RPMI8226 (cell line): ENCODE results near the gene CERK.
"Not testable (repeated sequence)": the region's sequence is repeated elsewhere in the genome, so short reads cannot be mapped to it uniquely, and the experiment has no call there.

Experiments used
- DNase-seq: peaks from one replicate; pipeline ENCODE4 v3.0.0-alpha.2; 2015

Gene CERK

DNA sequence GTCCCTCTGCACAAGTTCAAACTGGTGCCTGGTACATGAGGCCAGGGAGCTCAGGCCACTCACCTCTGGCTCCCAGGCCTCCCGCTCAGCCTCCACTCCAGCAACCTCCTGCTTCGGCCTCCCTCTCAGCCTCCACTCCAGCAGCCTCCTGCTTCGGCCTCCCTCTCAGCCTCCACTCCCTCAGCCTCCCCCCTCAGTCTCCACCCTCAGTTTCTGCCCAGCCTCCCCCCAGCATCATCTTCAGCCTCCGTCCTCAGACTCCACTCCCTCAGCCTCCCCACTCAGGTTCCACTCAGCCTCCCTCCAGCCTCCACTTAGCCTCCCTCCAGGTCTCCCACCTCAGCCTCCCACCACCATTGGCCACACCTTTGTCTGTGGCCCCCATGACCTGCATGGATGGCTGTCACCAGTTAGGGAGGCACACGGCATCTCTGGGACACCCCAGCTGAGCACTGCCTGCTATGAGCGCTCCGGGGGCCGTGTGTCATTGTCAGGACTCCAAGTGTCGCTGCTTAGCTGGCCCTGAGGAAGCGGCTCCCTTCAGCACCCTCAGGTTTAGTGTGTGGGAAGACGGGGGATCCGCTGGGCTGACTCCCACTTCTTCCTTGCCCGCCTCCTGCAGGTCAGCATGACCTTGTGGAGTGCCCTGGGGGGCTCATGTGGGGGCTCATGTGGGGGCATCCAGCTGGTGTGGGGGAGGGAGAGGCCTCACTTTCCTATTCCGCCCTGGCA lies 78.8 kb downstream of the CERK start:
- no peak for DNase-seq

DNA sequence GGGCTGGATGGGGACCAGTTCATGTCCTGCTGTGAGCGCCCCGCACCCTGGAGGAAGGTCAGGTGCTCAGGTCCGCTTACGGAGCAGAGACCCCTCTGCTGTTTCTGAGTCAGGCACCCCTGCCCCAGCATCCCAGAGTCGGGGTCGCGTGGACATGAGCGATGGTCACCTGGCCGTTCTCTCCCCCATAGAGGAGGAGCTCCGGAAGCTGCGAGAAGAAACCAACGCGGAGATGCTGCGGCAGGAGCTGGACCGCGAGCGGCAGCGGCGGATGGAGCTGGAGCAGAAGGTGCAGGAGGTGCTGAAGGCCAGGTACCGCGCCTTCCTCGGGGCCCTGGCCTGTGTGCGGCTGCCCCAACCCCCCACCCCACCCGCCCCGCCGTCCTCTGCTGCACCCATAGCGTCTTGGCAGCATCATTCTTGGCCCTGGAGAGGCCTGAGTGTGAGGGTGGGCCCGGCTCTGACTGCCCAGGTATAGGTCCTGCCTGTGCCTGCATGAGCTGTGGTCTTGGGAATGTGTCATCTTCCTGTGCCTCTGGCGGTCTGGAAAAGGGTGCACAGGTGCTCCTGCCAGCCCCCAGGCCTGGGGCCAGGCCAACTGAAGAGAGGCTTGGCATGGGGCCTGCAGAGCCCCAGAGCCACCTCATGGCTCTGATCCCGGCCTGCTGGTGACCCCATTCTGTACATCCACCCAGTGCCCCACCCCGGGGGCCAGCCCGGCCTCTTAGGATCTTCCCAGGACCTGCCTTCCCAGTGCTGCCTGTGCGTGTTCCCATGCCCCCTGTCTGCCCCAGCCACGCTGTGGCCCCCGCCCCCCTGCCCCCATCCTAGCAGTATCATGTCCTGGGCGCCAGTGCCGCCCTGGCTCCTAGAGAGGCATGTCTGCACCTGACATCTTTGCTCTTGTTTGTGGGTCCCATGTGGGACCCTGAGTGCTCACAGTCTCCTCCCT lies 79.8 kb downstream of the CERK start:
- DNase-seq, result no peak

DNA sequence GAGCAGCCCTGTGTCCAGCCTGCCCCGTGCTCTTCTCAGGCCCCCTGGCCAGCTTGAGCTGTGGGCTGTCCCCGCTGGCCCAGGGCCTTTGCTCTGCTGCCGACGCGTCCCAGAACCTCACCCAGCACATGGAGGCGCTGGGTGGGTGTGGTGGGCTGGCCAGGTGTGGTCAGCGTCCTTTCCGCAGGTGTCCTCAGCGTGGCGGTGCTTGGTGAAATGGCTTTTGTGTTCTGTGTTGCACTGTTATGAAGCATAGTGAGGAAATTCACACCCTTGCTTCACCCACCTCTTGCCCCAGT lies 80.4 kb downstream of the CERK start:
- DNase-seq, result no peak

DNA sequence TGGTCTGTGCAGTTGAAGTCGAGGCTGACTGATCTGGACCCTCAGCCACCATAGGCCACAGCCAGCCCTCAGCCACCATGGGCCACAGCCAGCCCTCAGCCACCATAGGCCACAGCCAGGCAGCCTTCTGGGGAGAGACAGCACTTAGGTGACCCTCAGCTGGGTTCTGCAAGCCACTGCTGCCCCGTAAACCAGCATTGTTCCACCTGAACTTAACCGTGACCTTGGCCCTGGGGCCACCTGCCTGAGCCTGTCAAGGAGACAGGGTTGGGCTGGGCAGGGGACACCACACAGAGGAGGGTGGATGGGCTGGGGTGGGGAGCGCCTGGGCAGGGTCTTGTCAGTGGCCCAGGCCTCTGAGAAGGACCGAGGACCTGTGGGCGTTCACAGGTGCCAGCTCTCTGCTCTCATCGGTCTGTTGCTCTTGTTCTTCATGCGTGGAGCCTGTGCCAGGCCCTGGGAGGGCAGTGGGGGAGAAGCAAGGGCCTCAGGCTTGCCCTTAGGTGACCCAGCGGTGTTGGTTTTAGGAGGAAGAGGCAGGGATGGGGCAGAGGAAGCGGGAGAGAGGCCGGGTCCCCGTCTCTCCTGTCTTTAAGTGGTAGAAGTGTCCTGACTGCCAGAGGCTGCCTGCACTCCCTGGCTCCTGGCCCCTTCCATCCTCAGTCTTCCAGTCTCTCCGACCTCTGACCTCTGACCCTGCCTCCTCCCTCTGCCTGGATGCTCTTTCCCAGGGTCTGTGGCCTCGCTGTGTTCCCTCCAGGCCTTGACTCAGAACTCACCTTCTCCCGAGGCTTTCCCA lies 81.0 kb downstream of the CERK start:
- DNase-seq, result no peak

DNA sequence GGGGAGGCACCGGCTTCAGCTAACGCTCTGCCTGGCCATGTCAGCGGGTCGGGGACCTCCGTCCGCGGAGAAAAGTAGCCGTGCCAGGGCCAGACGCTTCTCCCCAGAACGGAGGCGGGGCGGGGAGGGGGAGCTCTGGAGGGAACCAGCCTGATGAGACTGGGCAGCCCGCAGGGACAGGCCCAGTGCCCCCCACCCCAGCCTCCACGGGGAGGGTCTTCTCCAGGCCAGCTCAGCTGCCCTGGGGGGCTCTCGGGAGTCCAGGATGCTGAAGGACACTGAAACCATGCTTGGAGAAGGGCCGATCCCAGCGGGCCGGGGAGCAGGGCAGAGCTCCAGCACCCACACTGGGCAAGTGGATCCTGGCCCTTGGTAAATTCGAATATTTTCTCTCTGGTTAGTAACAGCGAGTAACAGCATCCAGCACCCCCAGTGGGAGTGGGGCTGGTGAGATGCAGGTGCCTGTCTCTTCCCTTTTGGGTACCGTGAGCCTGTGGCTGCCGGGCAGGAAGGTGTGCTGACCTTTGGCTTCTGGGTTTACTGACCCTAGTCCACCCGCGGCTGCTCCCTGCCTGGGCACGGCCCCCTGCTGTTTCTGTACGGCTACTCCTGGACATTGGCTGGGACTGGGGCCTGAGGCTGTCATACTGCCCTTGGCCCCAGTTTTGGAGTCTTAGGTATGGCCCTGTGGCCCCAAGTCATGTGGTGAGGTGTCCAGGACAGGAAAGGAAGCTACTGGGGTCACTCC lies 82.0 kb downstream of the CERK start:
- no peak for DNase-seq

DNA sequence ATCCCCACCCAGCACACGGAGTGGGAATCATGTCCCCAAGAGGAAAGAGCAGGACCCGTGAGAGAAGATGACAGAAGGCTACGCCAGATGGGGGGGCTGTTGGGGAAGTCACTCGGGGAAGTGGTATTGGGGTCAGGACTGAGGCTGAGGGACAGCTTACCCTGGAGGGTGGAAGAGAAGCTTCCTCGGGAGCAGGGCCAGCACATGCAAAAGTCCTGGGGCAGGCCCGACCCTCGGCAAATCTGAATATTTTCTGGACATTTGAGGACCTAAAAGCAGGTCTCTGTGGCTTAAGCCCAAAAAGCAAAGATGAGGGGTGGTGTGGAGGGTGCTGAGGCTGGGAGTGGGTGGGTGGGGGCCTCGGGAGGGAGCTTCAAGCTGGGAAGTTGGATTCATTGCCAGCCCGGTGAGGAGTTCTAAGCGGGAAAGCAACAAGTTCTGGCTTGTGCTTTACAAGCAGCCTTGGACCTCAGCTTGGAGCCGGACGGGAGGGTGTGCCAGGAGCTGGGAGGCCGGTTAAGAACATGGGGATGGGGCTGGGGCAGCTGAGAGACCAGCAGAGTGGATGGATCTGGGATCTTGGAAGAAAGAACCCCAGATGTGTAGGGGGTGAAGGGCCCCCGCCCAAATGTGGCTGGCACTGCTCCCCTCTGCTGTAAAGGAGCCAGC lies 83.0 kb downstream of the CERK start:
- DNase-seq, result no peak

DNA sequence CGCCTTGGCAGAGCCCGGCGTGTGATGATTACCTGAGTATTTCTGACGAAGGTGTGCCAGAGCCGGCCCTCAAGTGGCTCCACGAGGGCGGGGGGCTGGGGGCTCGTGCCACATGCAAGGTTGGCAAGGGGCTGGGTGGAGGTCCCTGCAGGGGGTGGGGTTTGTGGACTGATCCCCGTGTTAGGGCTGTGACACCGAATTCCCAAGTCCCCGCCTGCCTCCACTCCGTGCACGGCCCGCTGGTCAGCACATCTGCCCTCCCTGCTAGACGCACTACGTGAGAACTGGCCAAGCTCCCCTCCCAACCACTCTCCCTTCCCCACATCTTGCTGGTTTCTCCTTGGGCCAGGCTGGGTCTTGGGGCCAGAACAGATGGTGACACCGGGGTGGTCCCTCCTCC lies 83.6 kb downstream of the CERK start:
- DNase-seq, result no peak

DNA sequence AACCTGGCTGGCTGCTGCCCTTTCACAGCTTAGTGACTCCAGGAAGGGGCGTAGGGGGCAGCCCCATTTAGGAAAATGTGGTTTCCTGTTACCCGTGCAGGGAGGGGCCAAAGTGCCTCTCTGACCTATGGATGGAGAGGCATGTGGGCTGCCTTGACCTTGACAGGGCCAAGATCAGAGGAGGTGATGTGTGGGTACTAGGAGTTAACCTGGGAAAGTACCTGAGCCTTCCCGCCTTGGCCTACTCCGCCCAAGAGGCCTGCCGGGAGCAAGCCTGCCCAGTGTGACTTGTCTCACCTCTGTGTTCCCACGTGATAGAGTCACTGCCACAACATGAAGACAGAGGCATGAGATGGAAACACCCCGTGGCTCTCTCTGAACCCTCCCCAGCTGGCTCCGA lies 84.5 kb downstream of the CERK start:
- DNase-seq, result no peak

DNA sequence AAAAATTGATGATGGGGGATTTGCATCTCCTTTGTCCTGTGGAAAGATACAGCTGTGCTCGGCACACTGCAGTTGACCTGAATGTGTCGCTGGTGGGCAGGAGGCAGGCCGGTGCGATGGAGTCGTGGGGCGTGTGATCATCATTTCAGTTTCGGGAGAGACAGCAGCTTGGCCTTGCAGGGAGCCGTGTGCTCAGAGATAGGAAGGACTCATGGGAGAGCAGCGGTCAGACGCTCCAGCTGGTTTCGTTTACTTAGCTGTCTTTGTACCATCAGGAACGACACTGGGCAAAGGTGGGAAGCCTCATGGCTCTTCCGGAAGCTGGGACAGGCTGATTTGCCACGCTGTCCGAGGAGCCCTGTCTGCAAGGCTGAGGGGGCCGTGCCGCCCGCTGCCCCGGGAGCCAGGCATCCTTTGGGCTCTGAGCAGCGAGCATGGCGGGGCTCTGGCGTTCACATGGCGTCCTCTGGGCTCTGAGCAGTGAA lies 85.2 kb downstream of the CERK start:
- no peak for DNase-seq

DNA sequence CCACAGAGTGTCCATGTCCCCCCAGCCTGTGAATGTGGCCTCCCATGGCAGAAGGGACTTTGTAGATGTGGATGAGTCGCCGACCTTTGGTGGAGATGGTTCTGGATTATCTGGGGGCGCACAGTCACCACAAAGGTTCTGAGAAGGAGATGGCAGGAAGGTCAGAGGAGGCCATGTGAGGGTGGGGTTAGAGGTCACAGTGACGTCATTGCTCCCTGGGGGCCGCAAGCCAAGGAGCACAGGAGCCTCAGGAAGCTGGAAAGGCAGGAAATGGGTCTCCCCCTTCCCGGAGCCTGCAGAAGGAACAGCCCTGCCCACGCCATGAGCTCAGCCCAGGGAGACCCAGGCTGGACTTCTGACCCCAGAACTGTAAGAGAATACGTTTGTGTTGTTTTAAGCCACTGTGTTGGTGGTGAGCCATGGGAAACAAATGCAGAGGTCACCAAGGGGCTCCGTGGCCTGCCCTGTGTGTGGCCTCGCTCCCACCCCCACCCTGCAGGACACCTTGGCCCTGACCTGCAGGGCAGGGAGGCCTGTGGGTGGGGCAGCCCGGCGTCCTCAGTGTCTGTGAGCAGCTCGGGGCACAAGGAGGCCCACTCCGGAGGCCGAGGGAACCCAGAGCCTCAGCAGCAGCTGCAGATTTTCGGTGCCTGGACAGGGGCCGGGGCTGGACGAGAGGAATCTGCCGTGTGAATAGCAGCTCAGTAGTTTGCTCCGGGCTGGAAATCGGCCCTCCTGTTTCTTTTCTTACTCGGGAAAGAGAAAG lies 85.8 kb downstream of the CERK start:
- no peak for DNase-seq

DNA sequence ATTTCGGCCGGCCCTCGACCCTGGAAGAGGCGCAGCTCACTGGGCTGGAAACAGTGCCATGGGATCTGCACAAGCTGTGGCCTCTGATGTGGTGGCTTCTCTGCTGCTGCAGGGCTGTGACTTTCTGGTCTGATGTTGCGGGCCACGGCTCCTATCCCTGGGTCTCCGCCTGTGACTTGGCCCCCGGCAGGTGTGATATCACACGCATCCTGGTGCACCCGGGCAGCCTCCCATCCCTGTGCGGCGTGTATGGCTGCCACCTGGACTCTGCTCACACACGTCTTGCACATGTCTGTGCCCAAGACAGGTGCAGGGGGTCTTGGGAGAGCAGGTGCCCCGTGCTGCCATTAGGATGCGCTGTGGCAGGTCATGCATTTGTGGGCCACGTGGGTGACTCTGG lies 86.7 kb downstream of the CERK start:
- no peak for DNase-seq

DNA sequence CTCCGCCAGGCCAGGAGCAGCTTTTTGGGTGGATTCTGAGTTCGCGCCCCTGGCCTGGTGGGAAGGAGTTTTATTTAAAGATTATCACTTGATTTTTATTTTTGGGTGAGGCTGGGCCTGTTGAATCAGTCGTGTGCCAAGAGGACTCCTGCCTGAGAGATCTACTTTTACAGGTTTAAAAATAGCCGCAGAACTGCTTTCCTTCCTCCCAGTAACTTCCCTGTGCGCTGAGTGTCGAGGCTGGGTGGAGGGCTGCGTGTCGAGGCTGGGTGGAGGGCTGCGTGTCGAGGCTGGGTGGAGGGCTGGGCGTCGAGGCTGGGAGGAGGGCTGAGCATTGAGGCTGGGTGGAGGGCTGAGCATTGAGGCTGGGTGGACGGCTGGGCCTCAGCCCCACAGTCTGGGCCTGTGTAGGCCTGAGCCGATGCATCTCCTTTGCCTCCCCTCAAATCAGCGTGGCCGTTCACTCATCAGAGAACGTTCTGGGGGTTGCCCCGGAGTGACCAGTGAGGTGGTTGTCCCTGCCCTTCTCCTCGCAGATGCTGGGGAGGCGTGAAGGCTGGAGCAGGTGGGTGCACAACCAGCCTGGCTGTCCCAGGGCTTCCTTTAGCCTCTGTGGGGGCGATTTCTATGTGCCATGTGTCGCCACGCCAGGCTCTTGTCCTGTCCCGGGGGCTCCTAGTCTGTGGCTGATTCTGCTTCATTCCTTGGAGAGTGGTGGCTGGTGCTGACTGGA lies 87.8 kb downstream of the CERK start:
- no peak for DNase-seq

DNA sequence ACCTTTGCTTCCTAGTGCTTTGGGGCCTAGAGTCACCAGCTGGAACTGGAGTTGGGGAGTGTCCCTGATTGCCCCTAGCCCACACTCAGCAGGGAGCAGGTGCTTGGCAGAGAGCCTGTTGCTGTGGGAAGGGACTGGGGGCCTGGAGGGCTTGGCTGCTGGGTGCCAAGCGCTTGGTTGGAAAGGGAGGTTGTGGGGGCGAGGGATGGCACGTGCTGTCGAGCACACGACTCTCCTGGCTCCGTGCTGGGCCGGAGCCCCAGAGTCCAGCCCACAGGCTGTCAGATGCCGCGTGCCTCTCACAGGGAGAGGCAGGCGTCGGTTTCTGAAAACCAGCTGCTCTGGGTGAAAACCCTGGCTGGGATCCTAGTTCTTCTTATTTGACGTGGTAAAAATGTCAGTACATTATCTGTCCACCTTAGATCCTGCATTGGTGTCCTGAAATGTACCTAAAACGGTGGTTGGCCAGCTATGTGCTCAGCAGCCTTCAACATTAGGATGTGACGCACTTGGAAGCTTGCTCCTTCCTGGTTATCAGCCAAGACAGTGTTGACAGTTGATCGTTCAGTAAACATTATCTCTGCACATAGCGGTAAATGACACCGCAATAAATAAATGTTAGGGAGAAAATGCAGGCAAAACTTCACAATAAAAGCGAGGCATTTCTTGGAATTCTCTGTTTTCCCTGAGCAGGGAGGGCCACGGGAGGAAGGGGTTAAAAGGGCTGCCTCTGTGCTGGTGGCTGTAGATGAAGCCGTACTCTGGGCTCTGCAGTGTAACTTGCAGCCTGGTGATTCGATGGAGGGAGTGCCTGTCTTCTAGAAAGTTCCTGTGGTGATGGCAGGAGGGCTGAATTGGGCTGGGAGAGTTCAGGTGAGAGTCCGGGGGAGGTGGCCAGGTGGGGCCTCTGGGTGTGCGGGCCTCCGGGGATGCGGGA lies 88.6 kb downstream of the CERK start:
- DNase-seq, result no peak

DNA sequence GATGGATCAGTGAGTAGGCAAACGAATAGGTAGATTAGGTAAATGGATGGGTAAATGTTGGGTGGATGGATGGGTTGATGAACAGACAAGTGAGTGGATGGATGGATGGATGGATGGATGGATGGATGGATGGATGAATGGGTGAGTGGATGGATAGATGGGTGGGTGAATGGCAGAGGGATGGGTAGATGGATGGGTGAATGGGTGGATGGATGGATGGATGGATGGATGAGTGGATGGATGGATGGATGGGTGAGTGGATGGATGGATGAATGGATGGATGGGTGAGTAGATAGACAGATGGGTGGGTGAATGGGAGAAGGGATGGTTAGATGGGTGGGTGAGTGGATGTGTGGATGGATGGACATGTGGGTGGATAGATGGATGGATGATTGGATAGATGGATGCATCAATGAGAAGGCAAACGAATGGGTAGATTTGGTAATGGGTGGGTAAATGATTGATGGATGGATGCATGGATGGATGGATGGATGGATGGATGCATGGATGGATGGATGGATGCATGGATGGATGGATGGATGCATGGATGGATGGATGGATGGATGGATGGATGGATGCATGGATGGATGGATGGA lies 89.7 kb downstream of the CERK start:
- DNase-seq, result not testable (repeated sequence)

DNA sequence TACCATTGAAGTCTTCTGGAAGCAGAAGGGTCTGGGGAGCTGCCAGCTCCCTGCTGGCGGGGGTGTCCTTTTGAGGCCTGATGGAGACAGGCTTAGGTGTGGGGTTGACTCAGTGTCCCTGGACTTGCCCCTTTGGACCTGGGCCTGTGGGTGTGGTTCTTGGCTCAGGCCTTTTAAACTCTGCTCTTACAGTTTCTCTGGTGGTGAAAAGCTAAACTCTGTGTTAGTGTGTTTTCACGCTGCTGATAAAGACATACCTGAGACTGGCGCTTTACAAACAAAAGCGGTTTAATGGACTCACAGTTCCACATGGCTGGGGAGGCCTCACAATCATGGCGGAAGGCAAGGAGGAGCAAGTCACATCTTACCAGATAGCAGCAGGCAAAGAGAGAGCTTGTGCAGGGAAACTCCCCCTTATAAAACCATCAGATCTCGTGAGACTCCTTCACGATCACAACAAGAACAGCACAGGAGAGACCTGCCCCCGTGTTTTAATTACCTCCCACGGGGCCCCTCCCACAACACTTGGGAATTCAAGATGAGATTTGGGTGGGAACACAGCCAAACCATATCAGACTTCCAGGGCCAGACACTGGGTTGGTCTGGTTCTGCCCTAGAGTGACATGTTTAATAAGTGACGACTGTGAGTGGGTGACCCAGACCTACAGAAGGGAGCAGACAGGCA lies 91.4 kb downstream of the CERK start:
- DNase-seq, result no peak

DNA sequence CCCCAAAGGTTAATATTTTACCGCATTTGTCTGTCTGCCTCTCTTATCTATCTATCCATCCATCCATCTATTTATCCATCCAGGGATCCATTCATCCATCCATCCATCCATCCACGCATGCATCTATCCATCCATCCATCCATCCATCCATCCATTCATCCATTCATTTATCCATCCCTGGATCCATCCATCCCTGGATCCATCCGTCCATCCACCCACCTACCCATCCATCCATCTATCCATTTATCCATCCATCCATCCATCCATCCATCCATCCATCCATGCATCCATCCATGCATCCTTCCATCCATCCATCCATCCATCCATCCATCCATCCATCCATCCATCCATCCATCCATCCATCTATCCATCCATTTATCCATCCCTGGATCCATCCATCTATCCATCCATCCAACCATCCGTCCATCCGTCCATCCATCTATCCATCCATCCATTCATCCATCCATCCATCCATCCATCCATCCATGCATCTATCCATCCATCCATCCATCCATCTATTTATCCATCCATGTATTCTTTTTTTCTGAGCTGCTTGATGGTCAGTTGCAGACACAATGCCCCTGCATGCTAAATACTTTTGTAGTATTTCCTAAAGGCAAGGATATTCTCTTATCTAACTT lies 95.1 kb downstream of the CERK start:
- not testable (repeated sequence) for DNase-seq

DNA sequence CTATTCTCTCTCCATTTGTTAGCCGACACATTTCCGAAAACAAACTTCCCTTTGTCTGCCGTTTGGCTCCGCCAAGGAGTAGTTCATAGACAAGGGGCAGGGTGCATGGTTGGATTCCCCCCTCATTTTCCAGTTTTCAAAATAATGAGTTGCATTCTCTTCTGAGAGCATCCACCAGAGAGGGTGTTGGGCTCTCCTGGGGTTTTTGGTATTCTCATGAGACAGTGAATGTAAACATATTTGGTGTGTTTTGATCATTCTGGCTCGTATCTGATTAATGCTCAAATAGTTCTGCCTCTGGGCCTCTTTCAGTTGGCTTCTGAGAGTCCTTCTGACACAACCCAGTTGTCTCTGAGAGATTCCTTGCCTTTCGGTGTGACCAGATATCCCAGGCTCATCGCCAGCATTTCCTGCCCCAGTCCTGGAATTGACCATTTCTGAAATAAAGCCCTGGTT lies 96.2 kb downstream of the CERK start:
- no peak for DNase-seq
